ENCODE measurements around the gene ANKRD33. TPM values are rescaled to one million over a fixed set of nuclear protein-coding genes. Genes with fewer than 3 reads are reported as not detected.

ANKRD33 gene
- total RNA-seq, 1 donor from 2014 or later: not detected

GRCh38 chr12:51937926-51938325 lies 50.0 kb downstream of the ANKRD33 start:
- no peak for DNase-seq
- Histone ChIP-seq H3K27ac (replicated peaks) (no peak overlapping the region), H3K27me3 (ENCODE audit: low read depth) (no peaks in the 10 kb centered on the region), H3K4me1 (peaks cover 13% of the 10 kb centered on the region), H3K4me3 (no peak overlapping the region), H3K36me3 (no peaks in the 10 kb centered on the region), H3K9me3 (replicated peaks) (no peaks in the 10 kb centered on the region)
- TF ChIP-seq CTCF (IDR thresholded peaks at IDR 0.05; ENCODE audit: borderline replicate concordance): no peak
- intact Hi-C loops (cut with micrococcal nuclease): no loop called here

GRCh38 chr12:51938726-51939125 lies 50.8 kb downstream of the ANKRD33 start:
- no peak for DNase-seq
- Histone ChIP-seq H3K9me3 (replicated peaks) (peaks cover 2% of the 10 kb centered on the region), H3K27me3 (ENCODE audit: low read depth) (no peaks in the 10 kb centered on the region), H3K36me3 (no peaks in the 10 kb centered on the region), H3K4me3 (no peak overlapping the region), H3K27ac (replicated peaks) (no peak overlapping the region), H3K4me1 (peaks cover 13% of the 10 kb centered on the region)
- intact Hi-C loops (cut with micrococcal nuclease): no loop called here
- no peak for TF ChIP-seq CTCF (IDR thresholded peaks at IDR 0.05; ENCODE audit: borderline replicate concordance)

- no peaks in the 10 kb centered on the region for H3K27me3 ChIP-seq (ENCODE audit: low read depth)
- no peak for DNase-seq
- no peaks in the 10 kb centered on the region for H3K36me3 ChIP-seq
- peak overlapping the region; percentile 27 for H3K4me3 ChIP-seq
- peaks cover 20% of the 10 kb centered on the region for H3K9me3 ChIP-seq (replicated peaks)
- peaks cover 13% of the 10 kb centered on the region for H3K4me1 ChIP-seq
- intact Hi-C loops (cut with micrococcal nuclease): no loop called here
- TF ChIP-seq CTCF (IDR thresholded peaks at IDR 0.05; ENCODE audit: borderline replicate concordance): no peak
- no peak overlapping the region for H3K27ac ChIP-seq (replicated peaks)
These were observed 53.2 kb downstream of the ANKRD33 start for GRCh38 chr12:51941011-51941581.

Other genes with a start within 250 kb of the ANKRD33 start
- gene FIGNL2, start 39.4 kb upstream of the ANKRD33 start, total RNA-seq: 0.30 TPM
- gene ACVRL1, start 19.4 kb downstream of the ANKRD33 start, total RNA-seq: 36.9 TPM
- 8.5 TPM for gene ACVR1B, start 63.6 kb downstream of the ANKRD33 start, total RNA-seq
- 20.0 TPM for gene TAMALIN, start 118.8 kb downstream of the ANKRD33 start, total RNA-seq
- gene NR4A1, start 163.3 kb downstream of the ANKRD33 start, total RNA-seq: 55.5 TPM
- 23.8 TPM for gene ATG101, start 181.9 kb downstream of the ANKRD33 start, total RNA-seq
- gene SMIM41, start 191.6 kb downstream of the ANKRD33 start, total RNA-seq: 0.30 TPM